ENCODE results near the gene LRRK2.

Gene LRRK2

GRCh38 chr12:40192704-40193255, 32.0 kb upstream of the LRRK2 start:
- no peak for ATAC-seq

GRCh38 chr12:40194846-40195245, 30.0 kb upstream of the LRRK2 start:
- ATAC-seq: no peak
- TF ChIP-seq ESRRG (CRISPR knock-in tag; IDR thresholded peaks at IDR 0.05) (no peak), SNAI2 (CRISPR knock-in tag; IDR thresholded peaks at IDR 0.05) (no peak), PPARA (CRISPR knock-in tag; IDR thresholded peaks at IDR 0.05; ENCODE audit: borderline replicate concordance) (no peak), ZNF8 (CRISPR knock-in tag; IDR thresholded peaks at IDR 0.05) (no peak)

More at GRCh38 chr12:40192704-40193255, 32.0 kb upstream of the LRRK2 start:
- TF ChIP-seq GLIS3 (CRISPR knock-in tag; IDR thresholded peaks at IDR 0.05): no peak

- TF ChIP-seq TOX (CRISPR knock-in tag; IDR thresholded peaks at IDR 0.05; ENCODE audit: borderline replicate concordance) (no peak), ZNF70 (CRISPR knock-in tag; IDR thresholded peaks at IDR 0.05) (no peak), ESRRG (CRISPR knock-in tag; IDR thresholded peaks at IDR 0.05) (no peak), ARNTL (CRISPR knock-in tag; IDR thresholded peaks at IDR 0.05; ENCODE audit: borderline replicate concordance, low read depth) (no peak), ZC3H10 (CRISPR knock-in tag; IDR thresholded peaks at IDR 0.05) (no peak), POU6F1 (CRISPR knock-in tag; IDR thresholded peaks at IDR 0.05; ENCODE audit: borderline replicate concordance, low read depth) (no peak), ZNF8 (CRISPR knock-in tag; IDR thresholded peaks at IDR 0.05) (no peak), CSRNP3 (CRISPR knock-in tag; IDR thresholded peaks at IDR 0.05) (no peak), PPARA (CRISPR knock-in tag; IDR thresholded peaks at IDR 0.05; ENCODE audit: borderline replicate concordance) (no peak)
- no peak for ATAC-seq
Measured at GRCh38 chr12:40197590-40197989, 27.2 kb upstream of the LRRK2 start.

- ATAC-seq: no peak
- TF ChIP-seq TOX (CRISPR knock-in tag; IDR thresholded peaks at IDR 0.05; ENCODE audit: borderline replicate concordance) (no peak), RARB (CRISPR knock-in tag; IDR thresholded peaks at IDR 0.05) (no peak), ARNTL (CRISPR knock-in tag; IDR thresholded peaks at IDR 0.05; ENCODE audit: borderline replicate concordance, low read depth) (no peak), ESRRG (CRISPR knock-in tag; IDR thresholded peaks at IDR 0.05) (no peak), ZFP3 (CRISPR knock-in tag; IDR thresholded peaks at IDR 0.05) (no peak), PPARA (CRISPR knock-in tag; IDR thresholded peaks at IDR 0.05; ENCODE audit: borderline replicate concordance) (no peak), CSDC2 (CRISPR knock-in tag; IDR thresholded peaks at IDR 0.05) (no peak)
Measured at GRCh38 chr12:40198601-40199000, 26.2 kb upstream of the LRRK2 start.

GRCh38 chr12:40202095-40203059, 22.4 kb upstream of the LRRK2 start:
- TF ChIP-seq TOX (CRISPR knock-in tag; IDR thresholded peaks at IDR 0.05; ENCODE audit: borderline replicate concordance): no peak
- no peak for TF ChIP-seq RARB (CRISPR knock-in tag; IDR thresholded peaks at IDR 0.05)
- TF ChIP-seq ZC3H10 (CRISPR knock-in tag; IDR thresholded peaks at IDR 0.05): no peak
- no peak for TF ChIP-seq ZFP30 (CRISPR knock-in tag; IDR thresholded peaks at IDR 0.05)
- no peak for TF ChIP-seq ARNTL (CRISPR knock-in tag; IDR thresholded peaks at IDR 0.05; ENCODE audit: borderline replicate concordance, low read depth)
- no peak for TF ChIP-seq PPARA (CRISPR knock-in tag; IDR thresholded peaks at IDR 0.05; ENCODE audit: borderline replicate concordance)
- TF ChIP-seq SNAI2 (CRISPR knock-in tag; IDR thresholded peaks at IDR 0.05): no peak
- no peak for TF ChIP-seq CSDC2 (CRISPR knock-in tag; IDR thresholded peaks at IDR 0.05)
- ATAC-seq: no peak

- no peak for ATAC-seq
- TF ChIP-seq CSRNP3 (CRISPR knock-in tag; IDR thresholded peaks at IDR 0.05) (no peak), TSHZ2 (CRISPR knock-in tag; IDR thresholded peaks at IDR 0.05) (no peak), ARNTL (CRISPR knock-in tag; IDR thresholded peaks at IDR 0.05; ENCODE audit: borderline replicate concordance, low read depth) (no peak), RARB (CRISPR knock-in tag; IDR thresholded peaks at IDR 0.05) (no peak), TOX (CRISPR knock-in tag; IDR thresholded peaks at IDR 0.05; ENCODE audit: borderline replicate concordance) (no peak), POU6F1 (CRISPR knock-in tag; IDR thresholded peaks at IDR 0.05; ENCODE audit: borderline replicate concordance, low read depth) (no peak), SNAI2 (CRISPR knock-in tag; IDR thresholded peaks at IDR 0.05) (no peak), ISL1 (CRISPR knock-in tag; IDR thresholded peaks at IDR 0.05) (no peak), OSR1 (CRISPR knock-in tag; IDR thresholded peaks at IDR 0.05) (no peak), CSDC2 (CRISPR knock-in tag; IDR thresholded peaks at IDR 0.05) (no peak), ZNF70 (CRISPR knock-in tag; IDR thresholded peaks at IDR 0.05) (no peak), ESRRG (CRISPR knock-in tag; IDR thresholded peaks at IDR 0.05) (no peak)
Measured at GRCh38 chr12:40203060-40203430, 21.8 kb upstream of the LRRK2 start.
